ENCODE results near the gene EGF.

GRCh38 chr4:109910256-109910655, 2.4 kb upstream of the EGF start:
- TF ChIP-seq CTCF (IDR thresholded peaks at IDR 0.05; ENCODE audit: insufficient read depth, low read length) = no peak
- TF ChIP-seq REST (IDR thresholded peaks at IDR 0.05; ENCODE audit: insufficient replicate concordance, low read depth) = no peak

Measured in HL-60 (cell line).